C4-2B (cell line): Measurements from ENCODE around the gene CASP7.

Source experiments
- H3K27ac ChIP-seq: fragments of 450-650 bp; 2 replicates; pipeline ENCODE4 v1.5.1; 2017
- ZFX ChIP-seq: fragments of 450-650 bp; IDR thresholded peaks from 2 replicates; pipeline ENCODE4 v1.6.1; 2017
- TF ChIP-seq, protein P1 (sequence below): fragments of 450-650 bp; conservative IDR thresholded peaks from 2 replicates; pipeline ENCODE4 v1.5.1; 2017; ENCODE audit warnings: mild to moderate bottlenecking

The CASP7 gene

GRCh38 chr10:113705344-113705652 is 25.6 kb downstream of the CASP7 start:
- peak overlapping the region; percentile 18; the same call in 1 of the 2 replicates for H3K27ac ChIP-seq
- no peak for TF ChIP-seq ZFX
- TF ChIP-seq, protein P1, sequence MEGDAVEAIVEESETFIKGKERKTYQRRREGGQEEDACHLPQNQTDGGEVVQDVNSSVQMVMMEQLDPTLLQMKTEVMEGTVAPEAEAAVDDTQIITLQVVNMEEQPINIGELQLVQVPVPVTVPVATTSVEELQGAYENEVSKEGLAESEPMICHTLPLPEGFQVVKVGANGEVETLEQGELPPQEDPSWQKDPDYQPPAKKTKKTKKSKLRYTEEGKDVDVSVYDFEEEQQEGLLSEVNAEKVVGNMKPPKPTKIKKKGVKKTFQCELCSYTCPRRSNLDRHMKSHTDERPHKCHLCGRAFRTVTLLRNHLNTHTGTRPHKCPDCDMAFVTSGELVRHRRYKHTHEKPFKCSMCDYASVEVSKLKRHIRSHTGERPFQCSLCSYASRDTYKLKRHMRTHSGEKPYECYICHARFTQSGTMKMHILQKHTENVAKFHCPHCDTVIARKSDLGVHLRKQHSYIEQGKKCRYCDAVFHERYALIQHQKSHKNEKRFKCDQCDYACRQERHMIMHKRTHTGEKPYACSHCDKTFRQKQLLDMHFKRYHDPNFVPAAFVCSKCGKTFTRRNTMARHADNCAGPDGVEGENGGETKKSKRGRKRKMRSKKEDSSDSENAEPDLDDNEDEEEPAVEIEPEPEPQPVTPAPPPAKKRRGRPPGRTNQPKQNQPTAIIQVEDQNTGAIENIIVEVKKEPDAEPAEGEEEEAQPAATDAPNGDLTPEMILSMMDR: peak; percentile 50

DNA sequence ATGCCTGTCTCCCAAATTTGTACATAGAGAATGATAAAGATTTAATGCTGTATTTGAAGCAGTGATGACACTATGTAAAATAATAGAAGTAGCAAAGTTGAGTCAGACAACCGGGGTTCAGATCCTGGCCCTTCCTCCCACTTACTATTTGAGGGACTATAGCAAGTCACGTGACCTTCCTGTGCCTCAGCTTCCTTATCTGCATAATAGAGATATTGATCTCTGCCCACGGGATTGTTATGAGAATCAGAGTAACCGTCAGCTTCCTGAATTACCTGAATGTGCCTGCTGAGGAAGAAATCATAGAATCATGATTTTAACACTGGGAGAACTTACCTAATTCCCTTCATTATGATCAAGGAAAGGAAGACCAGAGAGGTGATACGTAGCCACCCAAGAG is 26.9 kb downstream of the CASP7 start:
- H3K27ac ChIP-seq: no peak overlapping the region
- TF ChIP-seq, protein P1: no peak
- TF ChIP-seq ZFX: no peak

DNA sequence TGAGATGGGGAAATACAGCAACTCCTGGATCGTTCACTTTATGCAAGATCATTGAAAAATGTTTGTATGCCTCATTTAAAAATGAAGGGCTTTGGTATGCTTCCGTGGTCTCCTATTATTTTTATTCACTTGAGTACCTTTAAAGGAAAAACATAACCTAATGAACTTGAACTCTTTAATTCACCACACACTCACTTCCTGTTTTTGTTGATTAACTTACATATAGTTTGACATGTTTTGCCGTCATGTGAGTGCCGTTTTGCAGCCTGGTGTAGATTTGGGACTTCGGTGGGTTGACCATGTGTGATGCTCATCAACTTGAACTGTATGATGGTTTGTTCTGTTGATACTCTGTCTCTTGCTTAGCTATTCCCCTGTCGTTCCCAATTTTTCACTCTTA is 28.9 kb downstream of the CASP7 start:
- TF ChIP-seq, protein P1: no peak
- TF ChIP-seq ZFX: no peak
- no peak overlapping the region for H3K27ac ChIP-seq

GRCh38 chr10:113709221-113709838 is 29.6 kb downstream of the CASP7 start:
- TF ChIP-seq, protein P1: no peak
- TF ChIP-seq ZFX: no peak
- H3K27ac ChIP-seq: no peak overlapping the region

DNA sequence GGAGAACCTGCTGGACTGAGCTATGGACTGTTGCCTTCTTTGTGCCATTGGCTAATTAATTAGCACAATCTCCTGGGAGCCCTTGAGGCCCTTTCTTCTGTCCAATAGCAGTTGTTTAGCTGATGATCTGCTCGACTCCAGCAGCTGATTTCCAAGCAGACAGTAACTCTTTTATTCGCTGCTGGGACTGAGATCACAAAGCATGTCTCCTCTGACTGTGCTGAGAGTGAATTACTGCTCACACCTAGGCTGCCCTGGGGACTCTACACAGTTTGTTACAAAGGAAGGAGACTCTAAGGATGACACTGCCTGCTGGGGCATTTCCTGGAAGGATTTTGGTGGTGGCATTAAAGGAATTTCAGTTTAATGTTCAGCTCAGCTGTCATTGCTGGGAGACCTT is 31.4 kb downstream of the CASP7 start:
- H3K27ac ChIP-seq: no peak overlapping the region
- no peak for TF ChIP-seq ZFX
- TF ChIP-seq, protein P1: no peak

DNA sequence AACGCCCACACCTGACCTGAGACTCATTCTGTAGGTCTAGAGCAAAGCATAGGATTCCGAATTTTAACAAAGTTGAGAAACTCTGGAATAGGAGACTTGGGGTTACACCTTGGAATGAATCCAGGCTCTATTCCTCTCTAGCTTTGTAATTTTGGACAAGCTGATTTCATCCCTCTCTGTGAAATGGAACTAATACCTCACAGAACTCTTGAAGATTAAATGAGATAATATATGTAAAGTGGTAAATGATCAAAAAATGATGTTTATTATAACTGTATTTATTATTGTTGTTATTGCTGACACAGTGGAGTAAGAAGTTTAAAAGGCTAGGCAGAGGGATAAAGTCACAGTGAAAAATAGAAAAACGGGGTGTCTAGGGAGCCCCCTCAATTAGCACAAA is 32.3 kb downstream of the CASP7 start:
- no peak overlapping the region for H3K27ac ChIP-seq
- TF ChIP-seq, protein P1: no peak
- TF ChIP-seq ZFX: no peak

DNA sequence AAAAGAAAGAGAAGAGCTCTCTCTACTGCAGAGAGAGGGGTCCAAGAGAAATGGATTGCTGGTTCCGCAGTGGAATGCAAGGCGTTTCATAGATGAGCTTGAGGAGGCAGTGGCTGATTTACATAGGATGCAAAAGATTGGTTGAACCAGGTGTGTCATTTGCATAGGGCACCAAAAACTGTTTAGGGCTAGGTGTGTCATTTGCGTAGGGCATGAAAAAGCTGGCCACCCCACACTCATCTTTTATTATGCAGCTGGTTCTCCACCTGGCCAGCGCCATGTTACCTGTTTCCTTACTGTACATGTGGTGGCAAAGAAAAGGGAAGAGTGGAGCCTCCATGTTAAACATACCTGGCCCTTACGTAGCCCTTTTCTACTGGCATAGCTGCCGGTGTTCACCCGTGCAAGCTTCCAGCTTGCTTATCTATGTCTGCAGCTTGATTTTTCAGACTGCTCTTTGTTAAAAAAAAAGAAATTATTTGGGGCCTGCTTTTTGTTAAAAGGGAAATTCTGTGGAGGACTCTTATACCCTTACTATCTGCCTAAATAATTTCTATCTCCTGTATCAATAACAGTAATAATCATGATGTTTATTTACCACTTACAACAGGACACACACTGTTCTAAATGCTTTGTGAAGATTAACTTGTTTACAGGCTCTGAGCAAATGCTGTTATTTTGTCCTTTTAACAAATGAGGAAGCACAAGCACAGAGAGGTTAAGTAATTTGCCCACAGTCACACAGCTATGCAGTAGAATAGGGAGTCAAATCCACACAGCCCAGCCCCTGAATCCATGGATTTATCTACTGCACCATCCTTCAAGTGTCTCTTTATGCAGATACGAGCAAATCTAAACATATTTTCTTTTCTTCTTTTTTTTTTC is 33.3 kb downstream of the CASP7 start:
- no peak overlapping the region for H3K27ac ChIP-seq

More for the DNA sequence above, 33.3 kb downstream of the CASP7 start:
- TF ChIP-seq, protein P1: no peak
- TF ChIP-seq ZFX: no peak
